Fibroblast of lung (primary cell): ENCODE results near the gene CAST.

Experiments used
- CTCF ChIP-seq, 2 donors: IDR thresholded peaks in 1 of 2; conservative IDR thresholded peaks in 1 of 2; 1 replicate in 1 of 2; 2 replicates in 1 of 2; pipeline ENCODE4 v1.5.1; 2011 to 2012; ENCODE audit warnings: low read length in 2 of 2, control low read depth in 1 of 2, inconsistent platforms in 1 of 2, low read depth in 1 of 2, mild to moderate bottlenecking in 1 of 2
- EZH2 ChIP-seq: IDR thresholded peaks from 2 replicates; pipeline ENCODE4 v1.5.1; 2012; ENCODE audit warnings: low read length, control low read depth, mild to moderate bottlenecking; ENCODE audit errors: missing control alignments

- TF ChIP-seq CTCF (conservative IDR thresholded peaks at IDR 0.05 in 1 of 2, IDR thresholded peaks at IDR 0.05 in 1 of 2; ENCODE audit: low read depth in 1 of 2, low read length in 2 of 2) = no peak
- TF ChIP-seq EZH2 = no peak
These were observed 128.9 kb downstream of the CAST start for GRCh38 chr5:96790961-96791504.
